Sigmoid colon (tissue), 4 donors: ENCODE results near the gene HNRNPDL.

Experiments
- CTCF ChIP-seq, 4 experiments: fragments of 450-650 bp in 3 of 4; fragments of 200-600 bp in 1 of 4; IDR thresholded peaks; one replicate each; pipeline ENCODE4 v1.5.1; 2016 to 2019; ENCODE audit warnings: antibody characterized with exemption in 4 of 4, mild to moderate bottlenecking in 3 of 4, moderate library complexity in 2 of 4
- EP300 ChIP-seq, 4 donors: sonication (generic); formaldehyde crosslinking; IDR thresholded peaks; one replicate each; pipeline ENCODE4 v1.6.1; 2017; ENCODE audit warnings: antibody characterized with exemption in 4 of 4
- POLR2A ChIP-seq, 2 donors: fragments of 450-650 bp; IDR thresholded peaks; one replicate each; pipeline ENCODE4 v1.6.1; 2016; ENCODE audit warnings: antibody characterized with exemption in 2 of 2, mild to moderate bottlenecking in 2 of 2, moderate library complexity in 2 of 2

GRCh38 chr4:82423245-82424054, 6.8 kb downstream of the HNRNPDL start:
- no peak for TF ChIP-seq CTCF (IDR thresholded peaks at IDR 0.05)
- TF ChIP-seq EP300 (IDR thresholded peaks at IDR 0.05): no peak
- TF ChIP-seq POLR2A (IDR thresholded peaks at IDR 0.05): no peak
